BJ (cell line): ENCODE measurements around the gene UBTD1. TPM values are rescaled to one million over a fixed set of nuclear protein-coding genes. Genes with fewer than 3 reads are reported as not detected.

Experiments used
- CTCF ChIA-PET: fragments of 350-600 bp; formaldehyde crosslinking; extraction: SDS; loops from one replicate; lab custom pipeline; 2021; ENCODE audit warnings: antibody characterized with exemption, inconsistent platforms; lab: Yijun Ruan, JAX
- POLR2A ChIA-PET: fragments of 300-600 bp; sonication (Branson Sonifier 250); formaldehyde crosslinking; extraction: SDS; loops from one replicate; lab custom pipeline; 2021; ENCODE audit warnings: antibody characterized with exemption; lab: Charles Lee
- DNase-seq: peaks from one replicate; pipeline ENCODE4 v3.0.0-alpha.2; 2011; ENCODE audit warnings: low read depth
- H3K27me3 ChIP-seq: 2 replicates; pipeline ENCODE4 v1.6.0; 2011; ENCODE audit warnings: low read length; ENCODE audit not compliant: control insufficient read depth, insufficient read depth
- H3K36me3 ChIP-seq: 2 replicates; pipeline ENCODE4 v1.5.1; 2011; ENCODE audit warnings: low read length; ENCODE audit not compliant: control insufficient read depth, insufficient read depth
- H3K4me3 ChIP-seq: 2 replicates; pipeline ENCODE4 v1.5.1; 2011; ENCODE audit warnings: low read depth, mild to moderate bottlenecking, control low read depth, low read length
- polyA plus RNA-seq: library from polyadenylated mRNA; depleted of rRNA; stranded (reverse); fragments of >200 nt; gene quantifications from 2 replicates; pipeline ENCODE4 v1.2.3, GENCODE V29; 2011
- TF ChIP-seq, protein P1 (sequence below): IDR thresholded peaks from 2 replicates; pipeline ENCODE4 v1.5.1; 2011; ENCODE audit warnings: low read depth, mild to moderate bottlenecking, control low read depth, inconsistent platforms, low read length, moderate library complexity; ENCODE audit not compliant: insufficient read depth

The UBTD1 gene
- polyA plus RNA-seq, 1 experiment = 39.0 TPM

DNA sequence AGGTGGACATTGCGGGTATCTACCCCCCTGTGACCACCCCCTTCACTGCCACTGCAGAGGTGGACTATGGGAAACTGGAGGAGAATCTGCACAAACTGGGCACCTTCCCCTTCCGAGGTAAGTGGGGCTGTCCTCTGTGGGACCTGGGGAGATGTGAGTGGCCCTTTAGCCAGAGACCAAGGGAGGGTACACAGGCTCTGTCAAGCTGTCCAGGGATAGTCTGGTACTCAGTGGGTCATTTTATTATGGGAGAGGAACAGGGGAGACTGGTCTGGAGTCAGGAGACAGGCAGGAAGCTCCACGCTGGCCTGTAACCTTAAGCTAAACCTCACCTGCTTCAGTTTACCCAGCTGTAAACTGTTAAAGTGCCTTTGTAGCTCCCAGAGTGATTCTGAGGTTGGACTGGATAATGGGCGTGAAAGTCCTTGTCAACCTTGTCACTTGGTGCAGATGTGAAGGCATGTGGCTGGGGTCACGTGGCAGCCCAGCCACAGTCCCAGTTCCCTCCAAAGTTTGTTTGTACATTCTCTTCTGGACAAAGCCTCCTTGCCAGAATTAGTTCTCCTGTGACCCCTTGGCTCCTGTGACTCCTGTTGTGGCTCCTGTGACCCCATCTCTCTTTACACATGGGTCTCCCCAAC is 86.2 kb downstream of the UBTD1 start:
- POLR2A ChIA-PET = no interaction called here
- CTCF ChIA-PET = interaction anchor here (0.6 to 3.7 kb wide), 3 partner anchors 13 to 139 kb away, joined by 3 to 16 read pairs (median 5); partner anchors contain the start of gene ANKRD2
- no peak for DNase-seq
- H3K36me3 ChIP-seq = no peaks in the 10 kb centered on the region
- no peak overlapping the region for H3K4me3 ChIP-seq
- TF ChIP-seq, protein P1, sequence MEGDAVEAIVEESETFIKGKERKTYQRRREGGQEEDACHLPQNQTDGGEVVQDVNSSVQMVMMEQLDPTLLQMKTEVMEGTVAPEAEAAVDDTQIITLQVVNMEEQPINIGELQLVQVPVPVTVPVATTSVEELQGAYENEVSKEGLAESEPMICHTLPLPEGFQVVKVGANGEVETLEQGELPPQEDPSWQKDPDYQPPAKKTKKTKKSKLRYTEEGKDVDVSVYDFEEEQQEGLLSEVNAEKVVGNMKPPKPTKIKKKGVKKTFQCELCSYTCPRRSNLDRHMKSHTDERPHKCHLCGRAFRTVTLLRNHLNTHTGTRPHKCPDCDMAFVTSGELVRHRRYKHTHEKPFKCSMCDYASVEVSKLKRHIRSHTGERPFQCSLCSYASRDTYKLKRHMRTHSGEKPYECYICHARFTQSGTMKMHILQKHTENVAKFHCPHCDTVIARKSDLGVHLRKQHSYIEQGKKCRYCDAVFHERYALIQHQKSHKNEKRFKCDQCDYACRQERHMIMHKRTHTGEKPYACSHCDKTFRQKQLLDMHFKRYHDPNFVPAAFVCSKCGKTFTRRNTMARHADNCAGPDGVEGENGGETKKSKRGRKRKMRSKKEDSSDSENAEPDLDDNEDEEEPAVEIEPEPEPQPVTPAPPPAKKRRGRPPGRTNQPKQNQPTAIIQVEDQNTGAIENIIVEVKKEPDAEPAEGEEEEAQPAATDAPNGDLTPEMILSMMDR = no peak
- H3K27me3 ChIP-seq = no peaks in the 10 kb centered on the region

DNA sequence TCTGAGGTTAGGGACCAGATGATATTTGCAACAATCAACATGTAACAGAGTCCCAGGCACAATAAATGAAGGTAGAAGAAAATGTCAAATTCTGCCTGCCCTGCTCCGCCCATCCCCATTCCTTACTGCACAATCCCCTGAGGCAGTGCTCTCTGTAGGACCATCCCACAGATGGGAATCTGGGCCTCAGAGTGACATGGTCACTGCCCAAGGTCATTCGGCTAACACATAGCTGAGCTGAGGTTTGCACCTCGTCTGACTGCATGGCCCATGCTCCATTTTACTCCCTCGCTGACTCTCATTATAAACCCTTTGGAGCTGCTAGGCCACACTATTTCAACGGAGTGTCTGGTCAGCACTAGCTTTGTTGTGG is 86.7 kb downstream of the UBTD1 start:
- TF ChIP-seq, protein P1 = no peak
- H3K27me3 ChIP-seq = no peaks in the 10 kb centered on the region
- CTCF ChIA-PET = interaction anchor here (3.7 kb wide), 1 partner anchor 13 kb away, joined by 16 read pairs; the partner anchor contains the start of gene ANKRD2
- no peak overlapping the region for H3K4me3 ChIP-seq
- H3K36me3 ChIP-seq = no peaks in the 10 kb centered on the region
- DNase-seq = no peak
- POLR2A ChIA-PET = no interaction called here

DNA sequence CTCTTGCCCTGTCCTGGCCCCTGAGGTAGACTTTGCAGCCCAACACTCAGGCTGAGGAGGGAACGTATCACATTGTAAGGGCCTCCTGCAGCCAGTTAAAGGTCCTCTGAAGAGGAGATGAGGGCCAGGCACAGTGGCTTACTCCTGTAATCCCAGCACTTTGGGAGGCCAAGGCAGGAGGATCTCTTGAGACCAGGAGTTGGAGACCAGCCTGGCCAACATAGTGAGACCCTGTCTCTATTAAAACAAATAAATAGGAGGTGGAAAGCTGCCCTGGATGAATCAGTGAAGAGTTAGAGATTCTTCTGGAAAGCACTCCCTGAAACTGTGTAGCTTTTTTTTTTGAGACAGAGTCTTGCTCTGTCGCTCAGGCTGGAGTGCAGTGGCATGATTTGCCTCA is 88.5 kb downstream of the UBTD1 start:
- TF ChIP-seq, protein P1 = no peak
- no peaks in the 10 kb centered on the region for H3K27me3 ChIP-seq
- no peaks in the 10 kb centered on the region for H3K36me3 ChIP-seq
- POLR2A ChIA-PET = no interaction called here
- H3K4me3 ChIP-seq = no peak overlapping the region
- DNase-seq = no peak
- CTCF ChIA-PET = interaction anchor here (1.0 to 1.7 kb wide), 3 partner anchors 10 to 21 kb away, joined by 3 to 5 read pairs (median 3); partner anchors contain the start of gene ANKRD2

DNA sequence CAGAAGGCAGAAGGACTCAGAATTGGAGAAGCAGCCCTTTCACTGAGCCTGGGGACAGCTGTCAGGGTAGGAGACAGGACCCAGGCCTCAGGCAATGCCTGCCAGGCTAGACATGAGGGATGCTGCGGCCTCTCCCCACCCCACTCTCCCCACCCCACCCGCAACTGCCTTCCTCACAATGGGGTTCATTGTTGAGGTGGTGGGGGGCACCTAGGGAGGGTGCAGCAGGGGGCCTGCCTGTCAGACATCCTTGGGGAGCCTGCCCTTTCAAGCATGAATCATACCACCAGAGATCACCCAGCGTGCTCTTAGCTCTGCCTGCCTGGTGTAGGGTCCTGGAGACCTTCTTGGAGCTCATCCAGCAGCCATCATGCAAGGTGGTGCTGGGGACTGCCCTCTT is 90.8 kb downstream of the UBTD1 start, which contains the start of gene C10orf62:
C10orf62 (plus strand) TSS at position 243 of the 400 bp plus-strand sequence. CDS start 177 bp downstream, outside the sequence.
- CTCF ChIA-PET = interaction anchor here (0.7 to 0.9 kb wide), 4 partner anchors 14 to 196 kb away, joined by 3 to 5 read pairs (median 4); no protein-coding TSS in a partner anchor

More for the DNA sequence above, 90.8 kb downstream of the UBTD1 start, which contains the start of gene C10orf62:
- TF ChIP-seq, protein P1 = no peak
- POLR2A ChIA-PET = no interaction called here
- no peaks in the 10 kb centered on the region for H3K36me3 ChIP-seq
- no peak within 1 kb of the TSS for H3K4me3 ChIP-seq
- no peak for DNase-seq
- H3K27me3 ChIP-seq = no peaks in the 10 kb centered on the region
